ENCODE measurements around the gene MTREX. TPM values are rescaled to one million over a fixed set of nuclear protein-coding genes. Genes with fewer than 3 reads are reported as not detected.

Gene MTREX
- total RNA-seq, 1 donor from 2014 or later, result 78.7 TPM

GRCh38 chr5:55392669-55393068, 84.9 kb downstream of the MTREX start:
- Mint-ChIP-seq H3K4me1 (peaks cover 30% of the 10 kb centered on the region), H3K36me3 (peaks cover 42% of the 10 kb centered on the region), H3K27ac (no peak overlapping the region), H3K9me3 (no peaks in the 10 kb centered on the region), H3K27me3 (ENCODE audit: low read depth) (no peaks in the 10 kb centered on the region), H3K4me3 (no peak overlapping the region)
- no peak for TF ChIP-seq CTCF (IDR thresholded peaks at IDR 0.05; ENCODE audit: unreplicated experiment)
- DNase-seq (ENCODE audit: low spot score in 2 of 2, unreplicated experiment in 2 of 2), result no peak

- peaks cover 21% of the 10 kb centered on the region for H3K4me1 Mint-ChIP-seq
- H3K36me3 Mint-ChIP-seq, result peaks cover 43% of the 10 kb centered on the region
- TF ChIP-seq CTCF (IDR thresholded peaks at IDR 0.05; ENCODE audit: unreplicated experiment), result no peak
- H3K4me3 Mint-ChIP-seq, result no peak overlapping the region
- H3K27ac Mint-ChIP-seq, result no peak overlapping the region
- H3K27me3 Mint-ChIP-seq (ENCODE audit: low read depth), result no peaks in the 10 kb centered on the region
- H3K9me3 Mint-ChIP-seq, result no peaks in the 10 kb centered on the region
- DNase-seq (ENCODE audit: low spot score in 2 of 2, unreplicated experiment in 2 of 2), result no peak
Observed at GRCh38 chr5:55393501-55394175, 85.8 kb downstream of the MTREX start.

- no peak for DNase-seq (ENCODE audit: low spot score in 2 of 2, unreplicated experiment in 2 of 2)
- no peak for TF ChIP-seq CTCF (IDR thresholded peaks at IDR 0.05; ENCODE audit: unreplicated experiment)
- no peaks in the 10 kb centered on the region for H3K4me1 Mint-ChIP-seq
- peaks cover 37% of the 10 kb centered on the region for H3K36me3 Mint-ChIP-seq
- no peak overlapping the region for H3K4me3 Mint-ChIP-seq
- no peaks in the 10 kb centered on the region for H3K9me3 Mint-ChIP-seq
- no peak overlapping the region for H3K27ac Mint-ChIP-seq
- no peaks in the 10 kb centered on the region for H3K27me3 Mint-ChIP-seq (ENCODE audit: low read depth)
Observed at GRCh38 chr5:55402199-55402598, 94.4 kb downstream of the MTREX start.

- no peak overlapping the region for H3K4me3 Mint-ChIP-seq
- H3K27me3 Mint-ChIP-seq (ENCODE audit: low read depth), result no peaks in the 10 kb centered on the region
- peaks cover 34% of the 10 kb centered on the region for H3K36me3 Mint-ChIP-seq
- no peak for TF ChIP-seq CTCF (IDR thresholded peaks at IDR 0.05; ENCODE audit: unreplicated experiment)
- no peak for DNase-seq (ENCODE audit: low spot score in 2 of 2, unreplicated experiment in 2 of 2)
- no peak overlapping the region for H3K27ac Mint-ChIP-seq
- no peaks in the 10 kb centered on the region for H3K9me3 Mint-ChIP-seq
- no peaks in the 10 kb centered on the region for H3K4me1 Mint-ChIP-seq
Observed at GRCh38 chr5:55406292-55406691, 98.5 kb downstream of the MTREX start.

- Mint-ChIP-seq H3K9me3 (no peaks in the 10 kb centered on the region), H3K27me3 (ENCODE audit: low read depth) (no peaks in the 10 kb centered on the region), H3K27ac (no peak overlapping the region), H3K36me3 (peaks cover 25% of the 10 kb centered on the region), H3K4me3 (no peak overlapping the region), H3K4me1 (no peaks in the 10 kb centered on the region)
- TF ChIP-seq CTCF (IDR thresholded peaks at IDR 0.05; ENCODE audit: unreplicated experiment), result peak; percentile 27
- no peak for DNase-seq (ENCODE audit: low spot score in 2 of 2, unreplicated experiment in 2 of 2)
Observed at GRCh38 chr5:55407059-55407684, 99.4 kb downstream of the MTREX start.
